HTERT RPE-1 (cell line): Measurements from ENCODE around the gene DIPK1A.
"Not testable (repeated sequence)": the region's sequence is repeated elsewhere in the genome, so short reads cannot be mapped to it uniquely, and the experiment has no call there.

Experiments
- in situ Hi-C: fragments of 300-500 bp; cut with MboI; formaldehyde crosslinking; loops from 4 replicates; pipeline ENCODE4 v1.14.3; 2020; ENCODE audit warnings: low sequenced_read_pairs

DIPK1A gene

DNA sequence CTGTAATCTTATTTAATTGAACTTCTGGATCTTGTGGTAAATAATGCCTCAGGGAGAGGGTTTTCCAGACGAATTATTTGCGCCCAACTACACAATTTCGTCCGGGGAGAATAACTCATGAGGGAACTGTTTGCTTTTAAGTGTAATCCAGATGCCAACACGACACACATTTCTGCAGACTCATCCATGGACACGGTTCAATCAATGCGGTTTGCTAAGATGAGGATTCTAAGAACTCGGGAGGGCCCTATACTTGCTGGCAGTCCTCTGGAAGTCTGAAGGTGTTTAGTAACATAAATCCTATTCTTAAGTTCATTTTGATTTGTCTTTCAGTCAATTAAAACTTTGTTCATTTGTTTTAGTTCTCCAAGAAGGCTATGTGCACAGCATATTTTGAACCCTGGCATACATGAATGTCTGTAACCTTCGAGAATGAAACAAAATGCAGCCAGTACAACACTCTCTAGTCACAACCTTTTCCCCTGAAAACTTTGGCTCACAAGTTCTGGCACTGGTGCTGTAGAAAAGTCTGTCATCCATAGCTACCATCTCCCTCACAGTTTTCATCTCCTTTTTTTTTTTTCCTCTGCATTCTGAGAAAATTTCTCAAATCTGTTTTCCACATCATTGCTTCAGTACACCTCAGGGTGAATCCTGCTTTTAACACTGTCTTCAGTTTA lies 38.8 kb downstream of the DIPK1A start:
- in situ Hi-C loops = no loop called here

DNA sequence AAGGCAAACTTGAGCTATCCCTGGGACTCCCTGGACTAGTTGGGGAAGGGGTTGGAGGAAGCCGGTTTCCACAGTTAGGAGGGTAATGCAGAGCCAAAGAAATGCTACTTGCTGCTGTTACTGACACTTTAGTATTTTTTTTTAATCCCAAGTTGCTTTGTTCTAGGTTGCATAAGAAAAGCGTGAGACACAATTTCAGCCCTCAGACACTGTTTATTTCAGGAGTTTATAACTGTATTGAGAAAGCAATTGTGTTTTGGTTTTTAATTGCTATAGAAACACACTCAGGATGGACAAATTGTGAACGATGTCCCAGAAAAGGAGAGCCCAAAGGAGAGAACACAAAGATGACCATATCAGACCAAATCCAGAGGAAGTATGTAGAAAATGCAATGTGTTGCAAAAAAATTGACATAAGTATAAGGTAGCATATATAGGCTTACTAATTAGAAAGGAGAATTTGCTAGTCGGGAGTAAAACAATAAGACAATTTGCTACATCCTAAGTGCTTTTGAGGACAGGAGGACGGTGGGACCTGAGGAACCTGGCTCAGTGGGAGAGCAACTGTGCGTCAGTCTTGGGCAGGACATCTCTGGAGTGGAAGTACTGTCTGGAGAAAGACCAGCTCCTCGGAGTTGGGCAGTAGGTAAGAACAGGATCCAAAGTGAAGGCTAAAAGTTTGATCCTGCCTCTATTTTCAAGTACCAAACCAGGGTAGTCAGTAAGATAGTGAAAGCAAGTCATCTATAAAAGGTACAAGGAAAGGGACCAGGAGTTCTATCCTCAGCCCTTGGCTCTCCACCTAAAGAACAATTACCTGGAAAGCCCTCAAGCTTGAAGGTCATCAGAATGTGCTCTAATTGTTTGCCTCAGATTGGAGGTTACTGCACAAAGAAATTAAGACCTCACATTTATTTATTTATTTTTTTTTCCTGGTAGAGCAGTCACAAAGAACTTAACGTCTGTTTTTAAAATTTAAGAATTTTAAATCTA lies 39.9 kb downstream of the DIPK1A start:
- in situ Hi-C loops = no loop called here

- in situ Hi-C loops = no loop called here
Measured at GRCh38 chr1:92916899-92917298, 44.4 kb downstream of the DIPK1A start.

GRCh38 chr1:92915547-92915946 lies 45.7 kb downstream of the DIPK1A start:
- in situ Hi-C loops = no loop called here

- in situ Hi-C loops = no loop called here
Measured at GRCh38 chr1:92913093-92913819, 48.0 kb downstream of the DIPK1A start.

DNA sequence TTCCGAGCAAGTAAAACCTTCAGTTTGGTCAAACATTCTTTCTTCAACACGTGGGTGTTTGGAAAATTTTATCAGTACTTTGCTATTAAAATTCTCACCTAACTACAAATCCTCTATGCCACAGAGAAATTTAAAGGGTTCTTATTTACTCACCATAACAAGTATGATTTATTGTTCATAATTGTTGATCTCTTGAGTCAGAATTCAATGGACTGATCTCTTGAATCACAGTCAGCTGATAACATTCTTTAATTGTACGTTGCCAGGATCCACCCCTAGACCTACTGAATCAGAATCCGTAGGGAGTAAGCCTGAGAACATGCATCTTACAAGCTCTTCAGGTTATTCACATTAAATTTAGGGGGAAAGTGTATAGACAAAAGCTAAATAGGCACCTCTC lies 51.2 kb downstream of the DIPK1A start:
- in situ Hi-C loops = no loop called here

DNA sequence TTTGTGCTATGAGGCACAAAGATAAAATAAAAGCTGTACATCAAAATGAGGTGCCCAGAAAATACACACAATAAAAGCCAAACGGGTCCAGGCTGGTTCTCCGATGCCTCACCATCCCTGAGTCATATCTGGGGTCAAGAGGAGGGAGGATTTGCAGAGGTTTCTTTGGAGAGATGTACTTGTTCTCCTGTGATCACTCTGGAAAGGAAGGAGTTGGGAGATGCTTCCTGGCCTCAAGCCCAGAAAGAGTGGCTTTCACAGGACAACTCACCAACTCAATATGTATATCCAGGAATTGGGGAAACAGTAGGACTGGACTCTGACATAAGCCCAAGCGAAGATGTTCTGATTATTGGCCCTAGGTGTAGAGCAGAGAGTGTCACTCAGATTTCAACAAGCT lies 51.9 kb downstream of the DIPK1A start:
- in situ Hi-C loops = no loop called here

DNA sequence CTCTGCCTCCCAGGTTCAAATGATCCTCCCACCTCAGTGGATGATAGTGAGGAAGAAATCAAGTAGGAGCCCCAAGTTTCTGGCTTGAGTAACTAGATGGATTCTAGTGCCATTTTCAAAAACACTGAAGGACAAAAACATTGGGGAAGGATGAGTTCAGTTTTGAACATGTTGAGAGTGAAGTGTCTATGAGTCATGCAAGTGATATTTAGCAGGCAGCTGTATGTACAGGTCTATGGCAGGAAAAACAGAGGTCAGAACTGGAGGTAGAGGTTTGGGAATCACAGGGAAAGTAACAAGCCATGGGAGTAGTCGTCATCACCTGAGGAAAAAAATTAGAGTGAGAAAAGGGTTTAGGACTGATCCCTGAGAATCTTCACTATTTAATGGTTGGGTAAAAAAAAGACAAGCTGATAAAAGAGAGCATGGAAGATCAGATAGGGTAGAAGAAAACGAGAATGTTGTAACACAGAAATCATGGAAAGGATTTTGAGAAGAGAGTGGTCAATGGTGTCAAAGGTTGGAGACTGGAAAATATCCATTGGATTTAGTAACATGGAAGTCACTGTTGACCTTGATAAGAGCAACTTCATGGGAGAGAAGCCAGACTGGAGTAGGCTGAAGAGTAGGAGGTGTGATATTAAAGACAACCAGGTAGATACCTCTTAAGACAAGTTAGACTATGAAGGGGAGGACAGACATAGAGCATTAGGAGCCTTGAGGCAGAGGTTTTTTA lies 53.1 kb downstream of the DIPK1A start:
- in situ Hi-C loops = no loop called here

- in situ Hi-C loops = no loop called here
Measured at GRCh38 chr1:92903765-92904164, 57.5 kb downstream of the DIPK1A start.

DNA sequence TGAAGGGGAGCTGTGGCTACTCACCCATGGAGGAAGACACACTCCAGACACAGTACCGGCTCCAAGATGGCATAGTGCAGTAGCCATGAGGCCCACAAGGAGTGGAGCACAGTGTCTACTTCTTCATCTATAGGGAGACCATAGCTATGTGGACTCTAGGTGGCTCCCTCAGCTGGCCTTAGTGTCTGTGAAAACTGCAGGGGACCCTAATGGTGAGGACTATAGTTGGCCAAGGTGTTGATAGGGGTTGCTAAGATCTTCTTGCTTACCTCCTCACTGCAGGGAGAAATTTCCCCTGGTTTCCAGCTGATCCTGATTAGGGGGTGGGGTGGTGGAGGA lies 58.9 kb downstream of the DIPK1A start:
- in situ Hi-C loops = no loop called here

GRCh38 chr1:92901699-92902405 lies 59.4 kb downstream of the DIPK1A start:
- in situ Hi-C loops = no loop called here

DNA sequence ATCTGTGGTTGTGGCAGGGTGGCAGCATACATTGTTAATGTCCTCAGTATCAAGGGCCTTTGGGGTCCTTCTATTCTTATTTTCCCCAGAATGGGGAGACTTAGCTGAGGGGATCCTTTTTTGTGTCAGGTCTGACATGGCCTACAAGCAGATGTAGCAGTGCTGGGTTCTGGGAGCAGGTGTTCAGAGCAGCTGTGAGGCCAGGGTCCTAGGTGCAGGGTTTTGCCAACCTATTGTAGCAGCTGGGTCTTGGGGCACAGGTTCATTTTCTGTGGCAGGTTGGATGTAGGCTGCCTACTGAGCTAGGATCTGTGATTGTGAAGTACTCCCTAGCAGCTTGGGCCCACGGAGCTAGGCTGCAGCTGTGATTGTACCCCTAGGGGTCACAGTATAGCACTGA lies 60.1 kb downstream of the DIPK1A start:
- in situ Hi-C loops = no loop called here

GRCh38 chr1:92900539-92900938 lies 60.7 kb downstream of the DIPK1A start:
- in situ Hi-C loops = no loop called here

DNA sequence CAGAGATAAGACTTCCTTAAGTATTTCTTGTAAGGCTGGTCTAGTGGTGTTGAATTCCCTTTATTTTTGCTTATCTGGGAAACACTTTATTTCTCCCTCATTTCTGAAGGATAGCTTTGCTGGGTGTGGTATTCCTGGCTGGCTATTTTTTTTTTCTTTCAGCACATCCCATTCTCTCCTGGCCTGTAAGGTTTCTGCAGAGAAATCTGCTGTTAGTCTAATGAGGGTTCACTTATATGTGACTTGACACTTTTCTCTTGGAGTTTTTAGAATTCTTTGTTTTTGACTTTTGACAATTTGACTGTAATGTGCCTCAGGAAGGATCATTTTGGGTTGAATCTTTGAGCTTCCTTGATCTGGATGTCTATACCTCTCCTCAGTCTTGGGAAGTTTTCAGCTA lies 61.5 kb downstream of the DIPK1A start:
- in situ Hi-C loops = no loop called here

GRCh38 chr1:92898053-92898452 lies 63.2 kb downstream of the DIPK1A start:
- in situ Hi-C loops = not testable (repeated sequence)

- in situ Hi-C loops = no loop called here
Measured at GRCh38 chr1:92887465-92887864, 73.8 kb downstream of the DIPK1A start.

- in situ Hi-C loops = no loop called here
Measured at GRCh38 chr1:92886886-92887419, 74.3 kb downstream of the DIPK1A start.

DNA sequence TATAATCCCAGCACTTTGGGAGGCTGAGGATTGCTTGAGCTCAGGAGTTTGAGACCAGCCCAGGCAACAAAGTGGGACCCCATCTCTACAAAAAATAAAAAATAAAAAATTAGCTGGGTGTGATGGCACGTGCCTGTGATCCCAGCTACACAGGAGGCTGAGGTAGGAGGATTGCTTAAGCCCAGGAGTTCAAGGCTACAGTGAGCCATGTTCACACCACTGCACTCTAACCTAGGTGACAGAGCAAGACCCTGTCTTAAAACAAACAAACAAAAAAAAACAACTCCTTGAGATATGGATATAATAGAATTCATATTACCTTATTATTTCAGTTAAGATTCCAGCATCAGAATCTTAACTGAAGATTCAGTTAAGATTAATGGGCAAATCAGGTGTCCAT lies 77.1 kb downstream of the DIPK1A start:
- in situ Hi-C loops = no loop called here

- in situ Hi-C loops = no loop called here
Measured at GRCh38 chr1:92883297-92883696, 78.0 kb downstream of the DIPK1A start.

DNA sequence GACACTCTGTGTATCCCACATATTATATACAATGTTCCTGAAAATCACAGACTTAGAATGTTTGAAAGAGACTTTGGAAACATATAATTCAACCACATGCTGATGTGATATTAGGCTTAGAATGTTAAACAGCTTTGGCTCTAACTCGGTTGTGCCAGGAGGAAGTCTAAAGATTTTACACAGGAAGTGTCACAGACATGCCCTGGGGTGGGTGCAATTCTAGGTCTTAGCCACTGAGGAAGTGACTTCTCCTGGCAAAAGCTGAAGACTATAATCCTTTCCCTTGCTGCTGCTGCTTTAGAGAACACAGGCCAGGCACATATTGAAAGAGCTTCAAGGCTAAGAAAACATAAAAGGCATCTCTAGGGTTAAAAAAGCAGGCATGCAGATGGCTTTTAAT lies 78.4 kb downstream of the DIPK1A start:
- in situ Hi-C loops = no loop called here
